NCI-H1436 treated with DMSO at 0.1 percent for 48 hours (cell line): ENCODE results near the gene TUBGCP6.
"Not testable (repeated sequence)": the region's sequence is repeated elsewhere in the genome, so short reads cannot be mapped to it uniquely, and the experiment has no call there.

Experiments used
- DNase-seq: peaks from one replicate; lab custom pipeline; 2025; lab: John Stamatoyannopoulos, UW

The TUBGCP6 gene

GRCh38 chr22:50278956-50279619 lies 34.3 kb upstream of the TUBGCP6 start:
- no peak for DNase-seq

DNA sequence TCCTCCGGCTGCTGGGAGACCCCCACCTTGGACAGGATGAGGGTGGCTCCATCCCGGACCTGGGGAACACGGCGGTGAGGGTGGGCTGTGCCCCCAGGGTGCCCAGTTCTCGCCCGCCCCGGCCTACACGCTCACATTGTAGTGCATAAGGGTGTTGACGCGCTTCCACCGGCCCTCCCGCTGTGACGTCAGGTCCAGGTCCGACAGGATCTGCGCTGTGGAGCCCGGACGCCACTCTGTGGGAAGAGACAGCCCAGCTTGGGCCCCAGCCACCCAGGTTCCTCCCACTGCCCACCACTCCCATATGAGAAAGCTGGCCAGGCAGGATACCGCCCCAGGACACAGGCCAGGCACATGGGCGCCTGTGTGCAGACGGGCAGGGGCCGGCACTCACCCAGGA lies 33.6 kb upstream of the TUBGCP6 start:
- DNase-seq = no peak

DNA sequence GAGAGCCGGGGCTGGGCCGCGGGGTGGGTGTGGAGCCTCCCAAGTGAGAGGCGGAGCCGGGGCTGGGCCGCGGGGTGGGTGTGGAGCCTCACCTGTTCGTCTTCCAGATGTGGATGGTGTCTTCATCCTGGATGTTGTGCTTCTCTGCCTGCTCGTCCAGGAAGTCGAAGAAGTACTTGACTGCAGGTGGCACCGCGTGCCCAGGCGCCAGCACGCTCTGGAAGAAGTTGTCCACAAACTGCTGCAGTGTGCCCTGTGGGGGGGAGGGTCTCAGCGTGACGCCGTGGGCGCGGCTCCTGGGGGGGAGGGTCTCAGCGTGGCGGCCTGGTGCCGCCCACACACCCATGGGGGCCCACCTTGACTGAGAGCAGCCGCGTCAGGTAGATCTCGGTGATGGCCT lies 32.9 kb upstream of the TUBGCP6 start:
- no peak for DNase-seq

DNA sequence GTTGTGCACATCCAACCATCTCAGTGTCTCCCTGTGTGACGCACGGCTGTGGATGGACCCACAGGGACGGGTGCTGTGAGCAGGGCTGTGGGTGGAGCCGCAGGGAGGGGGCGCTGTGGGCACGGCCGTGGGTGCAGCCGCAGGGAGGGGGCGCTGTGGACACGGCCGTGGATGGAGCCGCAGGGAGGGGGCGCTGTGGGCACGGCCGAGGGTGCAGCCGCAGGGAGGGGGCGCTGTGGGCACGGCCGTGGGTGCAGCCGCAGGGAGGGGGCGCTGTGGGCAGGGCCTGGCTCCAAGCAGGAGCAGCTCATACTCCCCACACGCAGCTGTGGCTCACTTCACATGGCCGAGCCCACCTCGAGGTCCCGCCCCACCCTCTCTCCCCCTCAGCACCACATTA lies 31.3 kb upstream of the TUBGCP6 start:
- DNase-seq = no peak

DNA sequence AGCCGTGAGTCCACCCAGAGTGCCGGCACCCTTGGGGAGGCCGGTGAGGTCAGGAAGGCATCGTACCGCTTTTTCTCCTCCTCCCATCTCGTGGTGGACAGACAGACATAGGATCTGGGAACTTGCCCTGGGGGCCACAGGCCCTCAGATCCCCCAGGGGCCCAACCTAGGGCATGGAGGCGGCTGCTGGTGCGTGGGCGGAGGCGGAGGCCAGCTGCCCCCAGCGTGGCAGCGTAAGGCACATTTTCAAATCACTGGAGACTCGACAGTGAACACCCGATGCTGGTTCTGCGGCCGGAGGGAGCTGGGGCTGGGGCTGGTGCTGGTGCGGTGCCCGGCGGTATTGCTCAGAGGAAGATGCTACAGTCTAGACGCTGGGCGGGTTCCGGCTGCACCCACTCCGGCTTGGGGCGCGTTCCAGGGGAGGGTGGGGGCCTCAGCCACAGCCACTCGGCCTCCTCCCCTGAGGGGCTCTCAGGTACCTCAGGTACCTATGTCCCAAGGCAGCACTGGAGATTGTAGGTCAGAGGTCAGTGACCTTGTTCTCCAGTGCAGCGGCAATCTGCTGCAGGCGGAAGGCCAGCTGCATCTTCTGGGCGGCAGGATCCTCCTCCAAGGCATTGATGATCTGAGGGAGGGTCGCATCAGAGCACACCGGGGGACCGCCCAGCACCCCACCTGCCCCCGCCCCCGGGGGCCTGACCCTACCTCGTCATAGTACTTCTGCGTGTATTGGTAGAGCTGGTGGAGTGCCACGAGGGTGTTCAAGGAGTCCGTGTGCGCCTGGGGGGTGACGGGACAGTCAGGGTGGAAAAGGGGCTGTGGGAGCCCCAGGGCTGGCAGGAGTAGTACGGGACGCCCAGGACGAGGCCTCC lies 30.6 kb upstream of the TUBGCP6 start:
- DNase-seq = no peak

DNA sequence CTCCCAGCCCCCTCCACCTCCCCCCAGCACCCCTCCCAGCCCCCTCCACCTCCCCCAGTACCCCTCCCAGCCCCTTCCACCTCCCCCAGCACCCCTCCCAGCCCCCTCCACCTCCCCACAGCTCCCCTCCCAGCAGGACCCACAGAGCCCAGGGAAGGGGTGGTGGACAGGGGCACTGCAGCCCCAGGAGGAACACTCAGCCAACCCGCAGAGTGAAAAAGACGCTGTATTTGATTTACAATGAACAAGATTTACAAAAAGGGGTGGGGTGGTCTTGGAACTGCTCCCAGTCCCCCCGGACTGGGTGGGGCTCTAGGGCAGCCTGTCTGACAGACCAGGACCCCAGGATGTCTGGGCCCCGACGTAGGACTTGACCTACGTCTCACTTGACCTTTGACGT lies 29.9 kb upstream of the TUBGCP6 start:
- no peak for DNase-seq

GRCh38 chr22:50274311-50274710 lies 29.5 kb upstream of the TUBGCP6 start:
- DNase-seq = no peak

DNA sequence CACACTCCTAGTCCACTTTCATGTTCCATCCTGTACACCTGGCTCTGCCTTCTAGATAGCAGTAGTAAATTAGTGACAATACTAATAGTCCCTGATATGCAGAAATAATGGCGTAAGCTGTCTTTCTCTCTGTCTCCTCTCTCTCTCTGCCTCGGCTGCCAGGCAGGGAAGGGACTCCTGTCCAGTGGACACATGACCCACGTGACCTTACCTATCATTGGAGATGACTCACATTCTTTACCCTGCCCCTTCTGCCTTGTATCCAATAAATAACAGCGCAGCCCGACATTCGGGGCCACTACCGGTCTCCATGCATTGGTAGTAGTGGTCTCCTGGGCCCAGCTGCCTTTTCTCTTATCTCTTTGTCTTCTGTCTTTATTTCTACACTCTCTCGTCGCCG lies 29.0 kb upstream of the TUBGCP6 start:
- not testable (repeated sequence) for DNase-seq

DNA sequence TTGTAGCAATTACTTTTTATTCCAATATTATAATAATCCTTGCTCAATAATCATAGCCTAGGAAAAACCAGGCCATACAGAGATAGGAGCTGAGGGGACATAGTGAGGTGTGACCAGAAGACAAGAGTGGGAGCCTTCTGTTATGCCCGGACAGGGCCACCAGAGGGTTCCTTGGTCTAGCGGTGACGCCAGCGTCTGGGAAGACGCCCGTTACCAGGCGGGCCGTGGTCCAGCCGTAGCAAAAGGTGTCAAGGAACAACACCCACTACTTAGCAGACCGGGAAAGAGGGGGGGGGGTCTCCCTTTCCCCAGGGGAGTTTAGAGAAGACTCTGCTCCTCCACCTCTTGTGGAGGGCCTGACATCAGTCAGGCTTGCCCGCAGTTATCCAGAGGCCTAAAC lies 28.5 kb upstream of the TUBGCP6 start:
- DNase-seq = not testable (repeated sequence)

- no peak for DNase-seq
These were observed 27.4 kb upstream of the TUBGCP6 start for GRCh38 chr22:50272044-50272802.

DNA sequence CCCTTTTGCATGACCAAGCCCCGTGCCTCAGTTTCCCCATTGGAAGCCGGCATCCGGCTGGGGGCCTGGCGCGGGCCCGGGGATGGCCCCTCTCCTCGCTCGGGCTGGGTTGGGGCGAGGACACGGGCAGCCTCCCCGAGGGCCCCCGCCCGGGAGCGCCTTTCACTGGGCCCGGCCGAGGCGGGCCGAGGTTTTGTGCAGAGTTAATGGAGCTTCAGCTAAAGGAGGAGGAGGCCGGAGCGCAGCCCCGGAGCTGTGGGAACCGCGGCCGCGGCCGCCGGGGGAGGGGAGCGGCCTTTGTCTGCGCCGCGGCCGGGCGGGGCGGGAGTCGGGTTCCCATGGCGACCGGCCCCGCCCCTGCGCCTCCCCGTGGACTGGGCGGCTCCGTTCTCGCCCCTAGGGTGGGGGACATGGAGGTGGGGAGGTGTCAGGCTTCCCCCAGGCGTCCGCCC lies 26.7 kb upstream of the TUBGCP6 start:
- no peak for DNase-seq

- DNase-seq = no peak
These were observed 26.0 kb upstream of the TUBGCP6 start for GRCh38 chr22:50270666-50271394.

GRCh38 chr22:50269970-50270665 lies 25.3 kb upstream of the TUBGCP6 start, which contains the start of gene MAPK11:
MAPK11 (minus strand) TSS chr22:50270380; CDS start chr22:50270292, 88 bp downstream.
- no peak for DNase-seq

DNA sequence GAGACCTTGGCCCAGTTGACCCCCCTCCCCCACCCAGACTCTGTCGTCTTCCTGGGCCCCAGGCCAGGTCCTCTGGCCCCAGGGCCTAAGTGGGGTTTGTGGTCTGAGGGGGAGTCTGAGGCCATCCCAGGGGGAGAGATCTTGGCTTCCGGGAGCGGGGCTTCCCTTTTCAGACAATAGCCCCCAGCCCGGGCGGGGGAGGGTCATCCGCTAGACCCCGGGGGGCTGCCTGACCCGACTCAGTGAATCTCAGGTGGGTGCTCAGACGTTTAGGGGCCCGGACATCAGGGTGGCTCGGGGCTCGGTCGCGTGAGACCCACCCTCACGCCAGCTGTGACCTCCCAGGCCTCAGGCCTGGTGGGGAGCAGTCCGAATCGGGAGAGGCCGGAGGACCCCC lies 24.7 kb upstream of the TUBGCP6 start:
- no peak for DNase-seq

DNA sequence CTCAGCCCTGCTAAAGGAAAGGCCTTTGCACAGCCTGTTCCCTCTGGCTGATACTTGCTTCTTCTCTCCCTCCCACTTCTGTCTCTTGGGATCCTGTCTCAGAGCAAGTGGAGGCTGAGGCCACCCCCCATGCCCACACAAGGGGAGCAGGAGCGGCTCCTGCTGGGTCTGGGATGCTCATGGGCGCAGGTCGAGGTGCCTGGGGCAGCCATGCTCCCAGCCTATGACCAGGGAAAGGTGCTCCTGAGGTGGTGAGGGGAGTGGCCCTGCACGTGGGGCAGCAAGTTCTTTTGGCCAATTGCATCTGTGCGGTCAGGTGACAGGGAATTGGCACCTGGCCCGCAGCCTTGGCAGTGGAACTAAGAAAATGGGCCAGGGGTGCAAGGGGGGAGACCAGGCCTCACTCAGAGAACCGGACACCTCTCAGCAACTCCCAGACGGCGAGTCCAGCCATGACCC lies 23.9 kb upstream of the TUBGCP6 start:
- no peak for DNase-seq

DNA sequence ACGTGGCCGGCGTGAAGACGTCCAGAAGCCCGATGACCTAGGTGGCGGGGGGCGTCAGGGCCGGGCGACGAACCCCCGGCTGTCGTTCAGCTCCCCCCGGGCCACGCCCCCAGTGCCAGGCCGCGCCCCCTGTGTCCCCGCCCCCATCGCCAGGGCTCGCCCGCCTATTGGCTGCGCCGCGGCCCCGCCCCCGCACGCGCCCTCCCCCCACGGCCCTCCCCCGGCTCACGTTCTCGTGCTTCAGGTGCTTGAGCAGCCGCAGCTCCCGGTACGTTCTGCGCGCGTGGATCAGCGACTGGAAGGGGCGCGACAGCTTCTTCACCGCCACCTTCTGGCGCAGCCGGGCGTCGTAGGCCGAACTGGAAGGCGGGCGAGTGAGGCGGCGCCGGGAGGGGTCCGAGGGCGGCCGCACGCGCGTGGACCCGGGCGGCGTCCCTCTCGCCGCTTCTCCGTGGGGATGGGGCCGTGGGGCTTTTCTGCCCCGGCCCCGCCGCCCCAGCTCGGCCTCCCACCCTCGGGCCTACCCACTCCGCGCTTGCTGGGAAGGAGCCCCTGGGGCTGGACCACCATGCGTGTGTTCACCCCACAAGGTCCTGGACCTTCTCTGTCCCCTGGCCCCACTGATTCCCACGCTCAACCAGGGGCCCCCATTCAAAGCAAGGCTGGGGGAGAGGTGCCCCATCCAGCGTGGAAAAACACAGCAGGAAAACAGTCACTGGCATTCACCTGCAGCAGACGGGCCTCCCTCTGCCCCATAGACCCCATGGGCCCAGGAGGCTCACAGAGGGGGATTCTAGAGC lies 23.0 kb upstream of the TUBGCP6 start:
- no peak for DNase-seq

DNA sequence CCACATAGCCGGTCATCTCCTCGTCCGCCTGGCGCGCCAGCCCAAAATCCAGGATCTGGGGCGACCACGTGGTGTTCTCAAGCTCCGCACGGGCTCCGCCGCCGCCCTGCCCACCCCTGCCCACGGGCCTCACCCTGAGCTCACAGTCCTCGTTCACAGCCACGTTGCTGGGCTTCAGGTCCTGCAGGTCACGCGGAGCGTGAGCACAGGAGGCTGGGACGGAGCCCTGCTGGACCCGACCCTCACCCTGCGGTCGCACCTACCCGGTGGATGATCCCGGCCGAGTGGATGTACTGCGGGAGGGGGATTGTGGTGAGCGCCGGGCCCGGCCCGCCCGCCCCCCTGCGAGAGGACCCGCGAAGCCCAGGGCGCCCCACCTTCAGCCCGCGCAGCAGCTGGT lies 22.2 kb upstream of the TUBGCP6 start:
- no peak for DNase-seq

- DNase-seq = no peak
These were observed 20.3 kb upstream of the TUBGCP6 start for GRCh38 chr22:50264946-50265669.

DNA sequence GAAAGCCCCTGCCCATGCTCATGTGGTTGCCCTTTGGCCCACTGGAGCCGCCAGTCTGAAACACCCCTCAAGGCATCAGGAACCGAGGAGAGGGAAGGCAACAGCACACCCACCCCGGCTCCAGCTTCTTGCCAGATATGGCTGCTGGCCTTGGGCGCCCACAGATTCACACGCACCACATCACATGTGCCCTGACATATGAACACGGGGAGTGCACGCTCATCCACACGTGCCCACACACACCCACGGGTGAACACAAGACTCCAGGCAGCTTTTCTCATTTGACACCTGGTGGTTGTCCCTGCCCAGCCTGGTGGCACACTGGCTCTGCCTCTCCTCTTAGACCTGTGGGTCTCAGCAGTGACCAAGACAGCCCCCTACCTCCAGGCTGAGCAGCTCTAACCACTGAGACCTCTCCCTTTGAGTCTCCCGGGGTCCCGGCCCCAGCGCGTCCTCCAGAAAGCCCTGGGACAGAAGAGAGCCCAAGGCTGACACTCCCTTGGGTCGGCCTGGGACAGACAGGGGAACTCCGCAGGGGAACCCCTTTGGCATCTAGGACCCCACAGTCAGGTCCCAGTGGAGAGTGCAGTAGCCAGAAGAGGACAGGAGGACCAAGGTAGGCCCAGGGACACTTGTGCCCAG lies 19.4 kb upstream of the TUBGCP6 start:
- no peak for DNase-seq
